Measurements from ENCODE around the gene SLC39A11. TPM values are rescaled to one million over a fixed set of nuclear protein-coding genes. Genes with fewer than 3 reads are reported as not detected.

SLC39A11 gene
- total RNA-seq, 2 experiments from 2014 or later = 25.6 to 51.5 TPM

GRCh38 chr17:72597354-72598087, 495.0 kb downstream of the SLC39A11 start:
- Histone ChIP-seq H3K27ac (ENCODE audit: low read depth, low read length, poor library complexity, severe bottlenecking) (no peak overlapping the region), H3K4me2 (ENCODE audit: low read length) (peak overlapping the region; percentile 27), H4K20me1 (ENCODE audit: insufficient read depth, low read length) (no peaks in the 10 kb centered on the region), H3K4me1 (ENCODE audit: insufficient read depth, low read length, poor library complexity, severe bottlenecking) (peaks cover under 1% of the 10 kb centered on the region), H3K9me2 (ENCODE audit: insufficient read depth, low read length) (no peaks in the 10 kb centered on the region), H2AFZ (ENCODE audit: low read length) (no peak overlapping the region), H3K9me3 (ENCODE audit: low read length) (no peaks in the 10 kb centered on the region), H3K4me3 (ENCODE audit: low read depth, low read length, poor library complexity, severe bottlenecking) (no peak overlapping the region), H3K79me2 (ENCODE audit: insufficient read depth, low read depth, low read length) (no peaks in the 10 kb centered on the region), H3K36me3 (ENCODE audit: insufficient read depth, low read length) (no peaks in the 10 kb centered on the region)
- BruUV-seq (replicated peaks) = no TSS peak
- TF ChIP-seq CTCF (conservative IDR thresholded peaks at IDR 0.05; ENCODE audit: low read length) = no peak
- no peak for TF ChIP-seq EZH2phosphoT487 (IDR thresholded peaks at IDR 0.05; ENCODE audit: borderline replicate concordance, low read depth, low read length)
- intact Hi-C loops (cut with micrococcal nuclease; ENCODE audit: unreplicated experiment) = no loop called here
- no peak for DNase-seq (ENCODE audit: low spot score)
- CTCF ChIA-PET (ENCODE audit: unreplicated experiment) = no interaction called here
- POLR2A ChIA-PET = no interaction called here

Small RNA genes lying within 50 kb of the gene (small RNA-seq; reads per million reads assigned to genes)
- not detected for gene RF00422

Other genes starting within 250 kb of the SLC39A11 start
- not detected in 2 replicates for gene SSTR2, start 72.3 kb upstream of the SLC39A11 start, total RNA-seq (2014; rRNA removed; shearing (Covaris generic))
- gene SSTR2, start 72.3 kb upstream of the SLC39A11 start, total RNA-seq (2022) = not detected in 2 replicates
- gene COG1, start 100.4 kb upstream of the SLC39A11 start, total RNA-seq (2014; rRNA removed; shearing (Covaris generic)) = 19.8 and 38.3 TPM in 2 replicates
- gene COG1, start 100.4 kb upstream of the SLC39A11 start, total RNA-seq (2022) = 44.1 and 47.5 TPM in 2 replicates
- not detected in 2 replicates for gene CPSF4L, start 169.2 kb upstream of the SLC39A11 start, total RNA-seq (2014; rRNA removed; shearing (Covaris generic))
- gene CPSF4L, start 169.2 kb upstream of the SLC39A11 start, total RNA-seq (2022) = not detected in 2 replicates
- gene CDC42EP4, start 219.3 kb upstream of the SLC39A11 start, total RNA-seq (2014; rRNA removed; shearing (Covaris generic)) = not detected in 2 replicates
- not detected in 2 replicates for gene CDC42EP4, start 219.3 kb upstream of the SLC39A11 start, total RNA-seq (2022)

Measured in OCI-LY7 (cell line).